ENCODE measurements around the gene SIN3A.
"Not testable (repeated sequence)": the region's sequence is repeated elsewhere in the genome, so short reads cannot be mapped to it uniquely, and the experiment has no call there.

DNA sequence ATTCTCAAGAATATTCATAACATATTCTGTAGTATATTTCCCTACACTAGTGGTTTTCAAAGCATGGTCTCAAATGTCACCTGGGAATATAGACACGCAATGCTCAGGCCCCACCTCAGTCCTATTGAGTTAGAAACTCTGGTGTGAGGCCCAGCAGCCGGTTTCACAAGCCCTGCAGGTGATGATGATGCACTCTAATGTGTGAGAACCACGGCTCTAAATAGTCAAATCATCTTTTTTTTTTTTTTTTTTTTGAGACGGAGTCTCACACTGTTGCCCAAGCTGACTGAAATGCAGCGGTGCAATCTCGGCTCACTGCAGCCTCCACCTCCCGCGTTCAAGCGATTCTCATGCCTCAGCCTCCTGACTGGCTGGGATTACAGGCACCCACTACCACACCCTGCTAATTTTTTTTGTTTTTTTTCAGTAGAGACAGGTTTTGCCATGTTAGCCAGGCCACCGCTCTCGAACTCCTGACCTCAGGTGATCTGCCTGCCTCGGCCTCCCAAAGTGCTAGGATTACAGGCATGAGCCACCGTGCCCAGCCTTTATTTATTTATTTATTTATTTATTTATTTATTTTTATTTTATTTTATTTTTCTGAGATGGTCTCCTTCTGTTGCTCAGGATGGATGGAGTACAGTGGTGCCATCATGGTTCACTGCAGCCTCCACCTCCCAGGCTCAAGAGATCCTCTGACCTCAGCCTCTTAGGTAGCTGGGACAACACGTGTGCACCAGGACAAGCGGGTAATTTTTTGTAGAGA, 117.7 kb downstream of the SIN3A start:
- TF ChIP-seq, protein P1, sequence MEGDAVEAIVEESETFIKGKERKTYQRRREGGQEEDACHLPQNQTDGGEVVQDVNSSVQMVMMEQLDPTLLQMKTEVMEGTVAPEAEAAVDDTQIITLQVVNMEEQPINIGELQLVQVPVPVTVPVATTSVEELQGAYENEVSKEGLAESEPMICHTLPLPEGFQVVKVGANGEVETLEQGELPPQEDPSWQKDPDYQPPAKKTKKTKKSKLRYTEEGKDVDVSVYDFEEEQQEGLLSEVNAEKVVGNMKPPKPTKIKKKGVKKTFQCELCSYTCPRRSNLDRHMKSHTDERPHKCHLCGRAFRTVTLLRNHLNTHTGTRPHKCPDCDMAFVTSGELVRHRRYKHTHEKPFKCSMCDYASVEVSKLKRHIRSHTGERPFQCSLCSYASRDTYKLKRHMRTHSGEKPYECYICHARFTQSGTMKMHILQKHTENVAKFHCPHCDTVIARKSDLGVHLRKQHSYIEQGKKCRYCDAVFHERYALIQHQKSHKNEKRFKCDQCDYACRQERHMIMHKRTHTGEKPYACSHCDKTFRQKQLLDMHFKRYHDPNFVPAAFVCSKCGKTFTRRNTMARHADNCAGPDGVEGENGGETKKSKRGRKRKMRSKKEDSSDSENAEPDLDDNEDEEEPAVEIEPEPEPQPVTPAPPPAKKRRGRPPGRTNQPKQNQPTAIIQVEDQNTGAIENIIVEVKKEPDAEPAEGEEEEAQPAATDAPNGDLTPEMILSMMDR (conservative IDR thresholded peaks at IDR 0.05; ENCODE audit: low read depth, low read length): not testable (repeated sequence)
- TF ChIP-seq EZH2 (IDR thresholded peaks at IDR 0.05; ENCODE audit: low read length, unreplicated experiment); EZH2phosphoT487 (IDR thresholded peaks at IDR 0.05; ENCODE audit: borderline replicate concordance, low read length): not testable (repeated sequence)

All from PC-3 (cell line).